ENCODE data around the gene PAOX. TPM values are rescaled to one million over a fixed set of nuclear protein-coding genes. Genes with fewer than 3 reads are reported as not detected.

The PAOX gene
- total RNA-seq, 1 donor from 2014 or later = 4.6 TPM

GRCh38 chr10:133336577-133337369, 42.3 kb upstream of the PAOX start, which contains the start of gene CALY:
Gene CALY, minus strand, starts transcription at chr10:133336896. Its CDS starts 7,907 bp downstream, at chr10:133328989.
- no peak within 1 kb of the TSS for H3K9ac ChIP-seq
- Mint-ChIP-seq H3K27ac (no peak within 1 kb of the TSS), H3K36me3 (peaks cover 2% of the 10 kb centered on the region), H3K4me3 (no peak within 1 kb of the TSS), H3K4me1 (no peaks in the 10 kb centered on the region), H3K27me3 (ENCODE audit: insufficient read depth, low read depth) (peaks cover 31% of the 10 kb centered on the region), H3K9me3 (peaks cover 16% of the 10 kb centered on the region)
- no peaks in the 10 kb centered on the region for H3K36me3 ChIP-seq
- peaks cover 10% of the 10 kb centered on the region for H3K4me1 ChIP-seq
- peak within 1 kb of the TSS; percentile 75 for H3K4me2 ChIP-seq
- H3K27me3 ChIP-seq = peaks cover 93% of the 10 kb centered on the region
- H3K9me3 ChIP-seq (ENCODE audit: low read depth) = no peaks in the 10 kb centered on the region
- peak within 1 kb of the TSS; percentile 43 for H3K4me3 ChIP-seq
- H3F3A ChIP-seq (ENCODE audit: low read depth) = peaks cover 4% of the 10 kb centered on the region
- TF ChIP-seq EZH2 (IDR thresholded peaks at IDR 0.05) (peak; percentile 72), EZH2phosphoT487 (IDR thresholded peaks at IDR 0.05) (peak; percentile 63), CTCF (IDR thresholded peaks at IDR 0.05) (no peak)
- peak; percentile 80 for DNase-seq (ENCODE audit: low spot score)
- H4K20me1 ChIP-seq (ENCODE audit: low read depth) = peaks cover 6% of the 10 kb centered on the region
- H2AFZ ChIP-seq (replicated peaks) = no peak within 1 kb of the TSS
- no peak within 1 kb of the TSS for H3K27ac ChIP-seq
- H3K79me2 ChIP-seq (ENCODE audit: low read depth) = no peaks in the 10 kb centered on the region

- Mint-ChIP-seq H3K9me3 (peaks cover 12% of the 10 kb centered on the region), H3K27me3 (ENCODE audit: insufficient read depth, low read depth) (peaks cover 26% of the 10 kb centered on the region), H3K36me3 (peaks cover 3% of the 10 kb centered on the region), H3K4me1 (no peaks in the 10 kb centered on the region), H3K4me3 (no peak overlapping the region), H3K27ac (no peak overlapping the region)
- DNase-seq (ENCODE audit: low spot score) = no peak
- H2AFZ ChIP-seq (replicated peaks) = no peak overlapping the region
- no peaks in the 10 kb centered on the region for H3K79me2 ChIP-seq (ENCODE audit: low read depth)
- no peak overlapping the region for H3K4me2 ChIP-seq
- no peaks in the 10 kb centered on the region for H3K9me3 ChIP-seq (ENCODE audit: low read depth)
- TF ChIP-seq EZH2phosphoT487 (IDR thresholded peaks at IDR 0.05) (no peak), EZH2 (IDR thresholded peaks at IDR 0.05) (no peak), CTCF (IDR thresholded peaks at IDR 0.05) (no peak)
- H4K20me1 ChIP-seq (ENCODE audit: low read depth) = peaks cover 6% of the 10 kb centered on the region
- H3F3A ChIP-seq (ENCODE audit: low read depth) = peaks cover 4% of the 10 kb centered on the region
- H3K27ac ChIP-seq = no peak overlapping the region
- H3K36me3 ChIP-seq = no peaks in the 10 kb centered on the region
- peaks cover 89% of the 10 kb centered on the region for H3K27me3 ChIP-seq
- H3K4me1 ChIP-seq = peaks cover 10% of the 10 kb centered on the region
- H3K4me3 ChIP-seq = no peak overlapping the region
- H3K9ac ChIP-seq = no peak overlapping the region
Observed at GRCh38 chr10:133337370-133337725, 41.7 kb upstream of the PAOX start.

- H3K9me3 ChIP-seq (ENCODE audit: low read depth) = no peaks in the 10 kb centered on the region
- Mint-ChIP-seq H3K4me1 (no peaks in the 10 kb centered on the region), H3K27me3 (ENCODE audit: insufficient read depth, low read depth) (peaks cover 21% of the 10 kb centered on the region), H3K4me3 (no peak overlapping the region), H3K27ac (no peak overlapping the region), H3K36me3 (peaks cover 3% of the 10 kb centered on the region), H3K9me3 (peaks cover 5% of the 10 kb centered on the region)
- no peak overlapping the region for H3K4me2 ChIP-seq
- no peaks in the 10 kb centered on the region for H3K79me2 ChIP-seq (ENCODE audit: low read depth)
- peaks cover 6% of the 10 kb centered on the region for H4K20me1 ChIP-seq (ENCODE audit: low read depth)
- no peak overlapping the region for H3K4me3 ChIP-seq
- no peak overlapping the region for H2AFZ ChIP-seq (replicated peaks)
- no peak overlapping the region for H3K27ac ChIP-seq
- peaks cover 10% of the 10 kb centered on the region for H3K4me1 ChIP-seq
- no peak overlapping the region for H3K9ac ChIP-seq
- no peak for DNase-seq (ENCODE audit: low spot score)
- no peaks in the 10 kb centered on the region for H3K36me3 ChIP-seq
- peaks cover 79% of the 10 kb centered on the region for H3K27me3 ChIP-seq
- H3F3A ChIP-seq (ENCODE audit: low read depth) = peaks cover 4% of the 10 kb centered on the region
- TF ChIP-seq EZH2 (IDR thresholded peaks at IDR 0.05) (no peak), CTCF (IDR thresholded peaks at IDR 0.05) (no peak), EZH2phosphoT487 (IDR thresholded peaks at IDR 0.05) (no peak)
Observed at GRCh38 chr10:133338080-133339071, 40.7 kb upstream of the PAOX start.
